Mesenchymal stem cell (in vitro differentiated cells and primary cell): ENCODE results near the gene PLK5. TPM values are rescaled to one million over a fixed set of nuclear protein-coding genes. Genes with fewer than 3 reads are reported as not detected.

Experiments
- DNase-seq: peaks from one replicate; pipeline ENCODE4 v3.0.0-alpha.2; 2013
- H2AFZ ChIP-seq: one replicate; pipeline ENCODE4 v1.6.1; 2013; ENCODE audit warnings: low read depth, mild to moderate bottlenecking, control low read depth, inconsistent platforms, low read length, moderate library complexity
- H2AK5ac ChIP-seq: 2 replicates; pipeline ENCODE4 v1.6.1; 2013; ENCODE audit warnings: low read length, moderate library complexity, mild to moderate bottlenecking, inconsistent platforms; ENCODE audit not compliant: severe bottlenecking
- H2BK120ac ChIP-seq: one replicate; pipeline ENCODE4 v1.6.1; 2013; ENCODE audit warnings: low read depth, mild to moderate bottlenecking, inconsistent platforms, low read length, moderate library complexity
- H2BK12ac ChIP-seq, 2 experiments: one replicate each; pipeline ENCODE4 v1.6.1; 2013; ENCODE audit warnings: inconsistent platforms in 2 of 2, low read length in 2 of 2, mild to moderate bottlenecking in 2 of 2, moderate library complexity in 2 of 2, control low read depth in 1 of 2
- H2BK15ac ChIP-seq: one replicate; pipeline ENCODE4 v1.6.1; 2013; ENCODE audit warnings: mild to moderate bottlenecking, low read depth, inconsistent platforms; ENCODE audit not compliant: poor library complexity, severe bottlenecking
- H2BK5ac ChIP-seq: 2 replicates; pipeline ENCODE4 v1.6.1; 2013; ENCODE audit warnings: low read depth, mild to moderate bottlenecking, low read length, control low read depth, inconsistent platforms; ENCODE audit not compliant: poor library complexity, severe bottlenecking
- H3K14ac ChIP-seq, 2 experiments: one replicate each; pipeline ENCODE4 v1.6.1; 2013; ENCODE audit warnings: inconsistent platforms in 2 of 2, low read length in 2 of 2, control low read depth in 1 of 2, mild to moderate bottlenecking in 1 of 2, moderate library complexity in 1 of 2
- H3K18ac ChIP-seq, 2 experiments: one replicate each; pipeline ENCODE4 v1.6.1; 2013; ENCODE audit warnings: inconsistent platforms in 2 of 2, low read length in 2 of 2, control low read depth in 1 of 2, low read depth in 1 of 2, mild to moderate bottlenecking in 1 of 2
- H3K23ac ChIP-seq, 2 experiments: one replicate each; pipeline ENCODE4 v1.6.1; 2013; ENCODE audit warnings: inconsistent platforms in 2 of 2, low read length in 2 of 2, mild to moderate bottlenecking in 2 of 2, moderate library complexity in 2 of 2, control low read depth in 1 of 2
- H3K27ac ChIP-seq: 2 replicates; pipeline ENCODE4 v1.5.1; 2013; ENCODE audit warnings: mild to moderate bottlenecking, moderate library complexity, low read length, control low read depth, inconsistent platforms; ENCODE audit not compliant: poor library complexity, severe bottlenecking
- H3K27me3 ChIP-seq, 2 experiments: 2 replicates each; pipeline versions ENCODE4 v1.6.1 to v1.7.0; 2013; ENCODE audit warnings: low read length in 2 of 2, mild to moderate bottlenecking in 2 of 2, moderate library complexity in 2 of 2, control low read depth in 1 of 2, inconsistent platforms in 1 of 2; ENCODE audit not compliant: control insufficient read depth in 1 of 2, insufficient read depth in 1 of 2
- H3K36me3 ChIP-seq, 2 experiments: 2 replicates each; pipeline versions ENCODE4 v1.6.1 to v1.7.0; 2013; ENCODE audit warnings: low read length in 2 of 2, control low read depth in 1 of 2, inconsistent platforms in 1 of 2, low read depth in 1 of 2, mild to moderate bottlenecking in 1 of 2; ENCODE audit not compliant: insufficient read depth in 2 of 2, control insufficient read depth in 1 of 2
- H3K4ac ChIP-seq, 2 experiments: one replicate each; pipeline ENCODE4 v1.6.1; 2013; ENCODE audit warnings: inconsistent platforms in 2 of 2, low read length in 2 of 2, mild to moderate bottlenecking in 2 of 2, moderate library complexity in 2 of 2, control low read depth in 1 of 2, low read depth in 1 of 2
- H3K4me1 ChIP-seq: 2 replicates; pipeline ENCODE4 v1.6.1; 2013; ENCODE audit warnings: low read depth, low read length, control low read depth; ENCODE audit not compliant: control insufficient read depth, insufficient read depth
- H3K4me2 ChIP-seq: 2 replicates; pipeline ENCODE4 v1.6.1; 2013; ENCODE audit warnings: low read length, mild to moderate bottlenecking, inconsistent platforms; ENCODE audit not compliant: poor library complexity, severe bottlenecking
- H3K4me3 ChIP-seq, 2 experiments: 2 replicates each; pipeline versions ENCODE4 v1.5.1 to v1.7.0; 2013; ENCODE audit warnings: low read length in 2 of 2, mild to moderate bottlenecking in 2 of 2, control low read depth in 1 of 2, low read depth in 1 of 2; ENCODE audit not compliant: insufficient read depth in 1 of 2
- H3K79me1 ChIP-seq: replicated peaks from 2 replicates; pipeline ENCODE4 v1.6.1; 2013; ENCODE audit warnings: mild to moderate bottlenecking, control low read depth, low read length, inconsistent platforms; ENCODE audit not compliant: poor library complexity, severe bottlenecking
- H3K9ac ChIP-seq: 2 replicates; pipeline ENCODE4 v1.7.0; 2013; ENCODE audit warnings: mild to moderate bottlenecking, low read length, moderate library complexity
- H3K9me3 ChIP-seq: 2 replicates; pipeline ENCODE4 v1.7.0; 2013; ENCODE audit warnings: mild to moderate bottlenecking, low read length; ENCODE audit not compliant: control insufficient read depth
- H4K8ac ChIP-seq: one replicate; pipeline ENCODE4 v1.6.1; 2013; ENCODE audit warnings: inconsistent platforms, mild to moderate bottlenecking, low read length, moderate library complexity
- H4K91ac ChIP-seq: one replicate; pipeline ENCODE4 v1.6.1; 2013; ENCODE audit warnings: mild to moderate bottlenecking, low read length, inconsistent platforms
- WGBS: methylation state at CpG from one replicate; pipeline ENCODE4 v1.1.7; 2013; ENCODE audit warnings: mixed read lengths; 5-methylcytosine and 5-hydroxymethylcytosine counted together
- polyA plus RNA-seq, 2 experiments: library from polyadenylated mRNA; stranded (reverse); fragments of 200-250 nt; gene quantifications; one replicate each; pipeline ENCODE4 v1.2.3, GENCODE V29; 2013

PLK5 gene
- not detected for polyA plus RNA-seq (2013, experiment 1 of 2)
- not detected for polyA plus RNA-seq (2013, experiment 2 of 2)

- no peak for DNase-seq
- H3K14ac ChIP-seq, result peak within 1 kb of the TSS in 1 of 2 experiments; percentile 35
- H2AK5ac ChIP-seq, result no peak within 1 kb of the TSS
- peaks cover 0 to 6% of the 10 kb centered on the region in 2 experiments for H3K36me3 ChIP-seq
- peaks cover 37 to 59% of the 10 kb centered on the region in 2 experiments for H3K27me3 ChIP-seq
- peak within 1 kb of the TSS; percentile 20 for H2BK15ac ChIP-seq
- no peak within 1 kb of the TSS for H3K27ac ChIP-seq
- peaks cover 14% of the 10 kb centered on the region for H3K4me1 ChIP-seq
- H3K9ac ChIP-seq, result no peak within 1 kb of the TSS
- H4K8ac ChIP-seq, result no peak within 1 kb of the TSS
- 16% methylated on average over 64 of the region's 92 CpGs for WGBS
- H2BK12ac ChIP-seq, result no peak within 1 kb of the TSS
- H3K23ac ChIP-seq, result peak within 1 kb of the TSS in 1 of 2 experiments; percentile 34
- no peak within 1 kb of the TSS for H2BK120ac ChIP-seq
- H3K9me3 ChIP-seq, result no peaks in the 10 kb centered on the region
- H4K91ac ChIP-seq, result no peak within 1 kb of the TSS
- peak within 1 kb of the TSS in 1 of 2 experiments; percentile 4 for H3K4me3 ChIP-seq
- H2AFZ ChIP-seq, result no peak within 1 kb of the TSS
- H3K79me1 ChIP-seq, result no peaks in the 10 kb centered on the region
- H3K18ac ChIP-seq, result no peak within 1 kb of the TSS
- no peak within 1 kb of the TSS for H2BK5ac ChIP-seq
- H3K4ac ChIP-seq, result no peak within 1 kb of the TSS
- peak within 1 kb of the TSS; percentile 32 for H3K4me2 ChIP-seq
Measured at GRCh38 chr19:1523412-1524286, at the start of gene PLK5. Gene PLK5, plus strand, starts transcription at chr19:1524077. Its CDS starts 2,920 bp downstream, at chr19:1526997.

GRCh38 chr19:1474765-1475351 is 49.0 kb upstream of the PLK5 start:
- H3K27me3 ChIP-seq, result peaks cover 24 to 37% of the 10 kb centered on the region in 2 experiments
- H2BK120ac ChIP-seq, result no peak overlapping the region
- no peak overlapping the region for H3K4me3 ChIP-seq
- H3K79me1 ChIP-seq, result peaks cover 41% of the 10 kb centered on the region
- no peak overlapping the region for H3K18ac ChIP-seq
- H2BK5ac ChIP-seq, result no peak overlapping the region
- peaks cover 13 to 38% of the 10 kb centered on the region in 2 experiments for H3K36me3 ChIP-seq
- no peak overlapping the region for H2BK15ac ChIP-seq
- 96% methylated on average over 25 of the region's 26 CpGs for WGBS
- no peak overlapping the region for H3K23ac ChIP-seq
- no peak overlapping the region for H2AK5ac ChIP-seq
- no peak overlapping the region for H3K4ac ChIP-seq
- H3K9me3 ChIP-seq, result no peaks in the 10 kb centered on the region
- H3K4me2 ChIP-seq, result no peak overlapping the region
- peaks cover 41% of the 10 kb centered on the region for H3K4me1 ChIP-seq
- no peak overlapping the region for H3K9ac ChIP-seq
- H3K27ac ChIP-seq, result no peak overlapping the region
- H4K8ac ChIP-seq, result peak overlapping the region; percentile 19
- no peak overlapping the region for H2BK12ac ChIP-seq
- H2AFZ ChIP-seq, result no peak overlapping the region
- H3K14ac ChIP-seq, result no peak overlapping the region
- no peak overlapping the region for H4K91ac ChIP-seq
- no peak for DNase-seq

GRCh38 chr19:1475751-1476437 is 48.0 kb upstream of the PLK5 start:
- Histone ChIP-seq H3K14ac (no peak overlapping the region), H2BK120ac (no peak overlapping the region), H3K27ac (no peak overlapping the region), H3K27me3 (peaks cover 20 to 27% of the 10 kb centered on the region in 2 experiments), H3K4me2 (no peak overlapping the region), H2BK12ac (no peak overlapping the region), H4K8ac (no peak overlapping the region), H3K4ac (no peak overlapping the region), H3K79me1 (peaks cover 38% of the 10 kb centered on the region), H4K91ac (no peak overlapping the region), H3K9me3 (no peaks in the 10 kb centered on the region), H3K4me3 (no peak overlapping the region), H2AFZ (no peak overlapping the region), H2BK5ac (no peak overlapping the region), H3K36me3 (peaks cover 13 to 38% of the 10 kb centered on the region in 2 experiments), H3K9ac (no peak overlapping the region), H3K18ac (no peak overlapping the region), H2BK15ac (no peak overlapping the region), H2AK5ac (no peak overlapping the region), H3K23ac (no peak overlapping the region), H3K4me1 (peaks cover 31% of the 10 kb centered on the region)
- 95% methylated on average over 31 of the region's 31 CpGs for WGBS
- DNase-seq, result no peak
